Gastroesophageal sphincter (tissue), 4 donors: ENCODE data around the gene RAB7A. TPM values are rescaled to one million over a fixed set of nuclear protein-coding genes. Genes with fewer than 3 reads are reported as not detected.
"Not testable (repeated sequence)": the region's sequence is repeated elsewhere in the genome, so short reads cannot be mapped to it uniquely, and the experiment has no call there.

Experiments
- ATAC-seq: fragments of 150-250 bp; one replicate; pipeline ENCODE4 v1.9.1; 2016; ENCODE audit warnings: mild to moderate bottlenecking, moderate library complexity
- H3K27ac ChIP-seq, 4 donors: fragments of 200-600 bp; sonication (generic) in 3 of 4; 1 replicate in 3 of 4; 2 replicates in 1 of 4; pipeline ENCODE4 v1.5.1; 2016 to 2019
- H3K27me3 ChIP-seq: fragments of 200-600 bp; sonication (generic); one replicate; pipeline ENCODE4 v1.5.1; 2019
- H3K36me3 ChIP-seq, 2 donors: fragments of 200-600 bp; sonication (generic); one replicate each; pipeline ENCODE4 v1.5.1; 2019; ENCODE audit warnings: control low read depth in 1 of 2
- H3K4me1 ChIP-seq, 3 donors: fragments of 200-600 bp; sonication (generic); 1 replicate in 2 of 3; 2 replicates in 1 of 3; pipeline ENCODE4 v1.5.1; 2016 to 2019; ENCODE audit warnings: control low read depth in 2 of 3
- H3K4me3 ChIP-seq, 2 donors: fragments of 200-600 bp; sonication (generic); one replicate each; pipeline ENCODE4 v1.5.1; 2019; ENCODE audit warnings: mild to moderate bottlenecking in 1 of 2, moderate library complexity in 1 of 2
- H3K9me3 ChIP-seq, 3 donors: fragments of 200-600 bp; sonication (generic); one replicate each; pipeline ENCODE4 v1.5.1; 2017 to 2019; ENCODE audit warnings: control low read depth in 2 of 3
- EP300 ChIP-seq: sonication (generic); formaldehyde crosslinking; IDR thresholded peaks from one replicate; pipeline ENCODE4 v1.6.1; 2017; ENCODE audit warnings: antibody characterized with exemption, mild to moderate bottlenecking
- POLR2A ChIP-seq, 2 donors: fragments of 450-650 bp; IDR thresholded peaks; one replicate each; pipeline ENCODE4 v1.6.1; 2017; ENCODE audit warnings: antibody characterized with exemption in 2 of 2, mild to moderate bottlenecking in 2 of 2, moderate library complexity in 1 of 2
- POLR2AphosphoS5 ChIP-seq: sonication (generic); formaldehyde crosslinking; IDR thresholded peaks from one replicate; pipeline ENCODE4 v1.6.1; 2017; ENCODE audit warnings: antibody characterized with exemption
- WGBS, 2 donors: methylation state at CpG; one replicate each; pipeline ENCODE4 v1.1.5; 2018; ENCODE audit warnings: low coverage in 1 of 2; 5-methylcytosine and 5-hydroxymethylcytosine counted together
- total RNA-seq, 4 donors: library from RNA; depleted of rRNA; stranded (reverse); fragments of >200 nt; gene quantifications; one replicate each; pipeline ENCODE4 v1.1.0, GENCODE V29; 2016
- TF ChIP-seq, protein P1 (sequence below), 4 experiments: fragments of 200-600 bp in 2 of 4; fragments of 450-650 bp in 2 of 4; sonication (generic) in 1 of 4; IDR thresholded peaks; one replicate each; pipeline ENCODE4 v1.5.1; 2017 to 2019; ENCODE audit warnings: antibody characterized with exemption in 4 of 4, mild to moderate bottlenecking in 2 of 4, moderate library complexity in 2 of 4

RAB7A gene
- total RNA-seq, 4 donors from 2014 or later = 77.9 to 109 (median 87.2) TPM

DNA sequence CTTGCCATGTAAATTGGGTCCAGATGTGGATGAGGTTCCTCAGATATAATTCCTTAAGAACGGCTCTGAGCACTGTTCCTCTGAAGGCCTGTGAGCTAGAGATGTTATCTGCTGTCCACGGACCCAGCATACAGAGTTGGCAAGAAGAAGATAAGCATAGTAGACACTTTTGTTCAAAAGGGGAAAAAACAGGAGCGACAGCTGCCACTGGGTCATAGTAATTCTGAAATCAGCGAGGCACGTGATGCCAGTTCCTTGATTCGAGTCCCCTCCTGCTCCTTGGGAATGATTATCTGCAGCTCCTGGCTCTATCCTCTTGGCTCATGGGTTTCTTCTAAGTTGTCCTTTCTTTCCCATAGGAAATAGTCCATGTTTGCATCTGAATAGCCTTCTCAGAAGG, 2.5 kb upstream of the RAB7A start:
- H3K36me3 ChIP-seq = no peaks in the 10 kb centered on the region
- TF ChIP-seq POLR2A (IDR thresholded peaks at IDR 0.05) (no peak), EP300 (no peak), POLR2AphosphoS5 (no peak)
- TF ChIP-seq, protein P1, sequence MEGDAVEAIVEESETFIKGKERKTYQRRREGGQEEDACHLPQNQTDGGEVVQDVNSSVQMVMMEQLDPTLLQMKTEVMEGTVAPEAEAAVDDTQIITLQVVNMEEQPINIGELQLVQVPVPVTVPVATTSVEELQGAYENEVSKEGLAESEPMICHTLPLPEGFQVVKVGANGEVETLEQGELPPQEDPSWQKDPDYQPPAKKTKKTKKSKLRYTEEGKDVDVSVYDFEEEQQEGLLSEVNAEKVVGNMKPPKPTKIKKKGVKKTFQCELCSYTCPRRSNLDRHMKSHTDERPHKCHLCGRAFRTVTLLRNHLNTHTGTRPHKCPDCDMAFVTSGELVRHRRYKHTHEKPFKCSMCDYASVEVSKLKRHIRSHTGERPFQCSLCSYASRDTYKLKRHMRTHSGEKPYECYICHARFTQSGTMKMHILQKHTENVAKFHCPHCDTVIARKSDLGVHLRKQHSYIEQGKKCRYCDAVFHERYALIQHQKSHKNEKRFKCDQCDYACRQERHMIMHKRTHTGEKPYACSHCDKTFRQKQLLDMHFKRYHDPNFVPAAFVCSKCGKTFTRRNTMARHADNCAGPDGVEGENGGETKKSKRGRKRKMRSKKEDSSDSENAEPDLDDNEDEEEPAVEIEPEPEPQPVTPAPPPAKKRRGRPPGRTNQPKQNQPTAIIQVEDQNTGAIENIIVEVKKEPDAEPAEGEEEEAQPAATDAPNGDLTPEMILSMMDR (IDR thresholded peaks at IDR 0.05) = no peak
- H3K27me3 ChIP-seq = no peaks in the 10 kb centered on the region
- ATAC-seq = no peak
- no peaks in the 10 kb centered on the region for H3K9me3 ChIP-seq
- no peak overlapping the region for H3K4me3 ChIP-seq
- H3K4me1 ChIP-seq = peaks cover 3 to 22% (median 9%) of the 10 kb centered on the region in 3 donors
- 87 to 92% methylated on average over 5 to 6 of the region's 6 CpGs for WGBS, 2 donors
- no peak overlapping the region for H3K27ac ChIP-seq

DNA sequence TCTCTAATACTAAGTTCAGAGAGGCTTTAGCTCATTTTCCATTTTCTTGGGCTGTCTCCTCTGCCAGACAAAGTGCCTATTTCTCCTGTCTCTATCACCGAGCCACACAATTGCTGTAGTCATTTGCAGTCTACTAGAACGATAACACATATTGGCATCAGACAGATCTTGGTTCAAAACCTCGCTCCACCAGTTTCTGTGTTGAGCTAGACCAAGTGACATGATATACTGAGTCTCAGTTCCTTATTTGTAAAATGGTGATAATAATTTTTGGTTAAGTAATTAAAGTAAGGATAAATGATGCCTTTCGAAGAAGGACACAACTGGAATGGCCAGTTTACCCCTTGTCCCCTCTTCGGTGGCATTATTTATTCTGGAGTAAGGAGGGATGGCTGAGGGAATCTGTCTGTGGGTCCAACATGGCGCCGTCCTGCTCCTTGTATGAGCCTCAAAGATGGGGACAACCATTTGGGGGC, 398 bp upstream of the RAB7A start:
- Histone ChIP-seq H3K4me3 (peak overlapping the region in 1 of 2 donors; percentile 91), H3K27me3 (no peaks in the 10 kb centered on the region), H3K27ac (peak overlapping the region; percentile 95 to 99 (median 96)), H3K36me3 (no peaks in the 10 kb centered on the region), H3K4me1 (peaks cover 3 to 43% (median 13%) of the 10 kb centered on the region in 3 donors), H3K9me3 (no peaks in the 10 kb centered on the region)
- WGBS, 2 donors = 51 to 57% methylated on average over 6 to 7 of the region's 7 CpGs
- no peak for ATAC-seq
- no peak for TF ChIP-seq EP300
- TF ChIP-seq, protein P1 (IDR thresholded peaks at IDR 0.05) = peak in 1 of 4 experiments; percentile 19

DNA sequence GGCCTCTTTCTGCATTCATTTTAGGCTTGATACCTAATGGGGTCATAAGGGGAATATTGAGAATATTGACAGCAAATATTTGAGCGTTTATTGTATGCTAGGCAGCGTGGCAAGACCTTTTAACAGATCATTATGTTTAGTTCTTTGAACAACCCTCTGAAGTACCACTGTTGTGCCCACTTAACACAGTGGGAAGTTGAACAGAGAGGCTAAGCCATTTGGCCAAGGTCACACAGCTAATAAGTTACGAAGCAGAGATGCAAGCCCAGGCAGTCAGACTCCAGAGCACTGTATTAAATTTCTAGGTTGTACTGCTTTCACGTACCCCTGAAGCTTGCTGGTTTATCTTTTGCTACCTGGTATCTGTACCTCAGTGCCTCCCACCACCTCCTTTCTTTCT, 1.1 kb downstream of the RAB7A start:
- peaks cover 3 to 57% (median 20%) of the 10 kb centered on the region in 3 donors for H3K4me1 ChIP-seq
- H3K36me3 ChIP-seq = no peaks in the 10 kb centered on the region
- H3K27ac ChIP-seq = peak overlapping the region; percentile 8 to 99 (median 95)
- no peak for ATAC-seq
- H3K9me3 ChIP-seq = no peaks in the 10 kb centered on the region
- TF ChIP-seq POLR2A (IDR thresholded peaks at IDR 0.05) (no peak), EP300 (no peak), POLR2AphosphoS5 (no peak)
- TF ChIP-seq, protein P1 (IDR thresholded peaks at IDR 0.05) = no peak
- H3K27me3 ChIP-seq = no peaks in the 10 kb centered on the region
- H3K4me3 ChIP-seq = peak overlapping the region; percentile 91 to 94
- WGBS, 2 donors = 8 to 10% methylated on average over 4 of the region's 4 CpGs

DNA sequence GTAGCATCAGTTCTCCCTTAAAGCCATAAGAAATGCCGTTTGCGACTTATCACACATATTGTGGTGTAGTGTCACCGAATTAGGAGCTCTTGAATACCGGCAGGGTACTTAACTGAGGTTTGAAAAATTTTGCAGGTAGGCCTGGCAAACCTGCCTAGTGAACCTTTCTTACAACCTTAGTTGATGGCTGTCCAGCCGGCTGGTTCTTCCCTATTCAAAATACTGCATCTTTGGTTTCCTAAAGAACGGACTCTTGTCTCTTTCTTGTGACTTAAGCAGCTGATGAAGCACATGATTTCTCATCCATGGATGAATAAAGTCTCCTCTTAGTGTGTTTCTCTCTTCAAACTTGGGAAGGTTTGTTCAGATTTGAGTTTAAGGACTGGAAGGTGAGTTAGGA, 1.5 kb downstream of the RAB7A start:
- peaks cover 3 to 62% (median 22%) of the 10 kb centered on the region in 3 donors for H3K4me1 ChIP-seq
- 22 to 34% methylated on average over 6 of the region's 6 CpGs for WGBS, 2 donors
- H3K4me3 ChIP-seq = peak overlapping the region; percentile 91 to 94
- peak overlapping the region; percentile 8 to 99 (median 95) for H3K27ac ChIP-seq
- ATAC-seq = no peak
- H3K36me3 ChIP-seq = no peaks in the 10 kb centered on the region
- TF ChIP-seq POLR2A (IDR thresholded peaks at IDR 0.05) = no peak
- H3K9me3 ChIP-seq = no peaks in the 10 kb centered on the region
- no peaks in the 10 kb centered on the region for H3K27me3 ChIP-seq

DNA sequence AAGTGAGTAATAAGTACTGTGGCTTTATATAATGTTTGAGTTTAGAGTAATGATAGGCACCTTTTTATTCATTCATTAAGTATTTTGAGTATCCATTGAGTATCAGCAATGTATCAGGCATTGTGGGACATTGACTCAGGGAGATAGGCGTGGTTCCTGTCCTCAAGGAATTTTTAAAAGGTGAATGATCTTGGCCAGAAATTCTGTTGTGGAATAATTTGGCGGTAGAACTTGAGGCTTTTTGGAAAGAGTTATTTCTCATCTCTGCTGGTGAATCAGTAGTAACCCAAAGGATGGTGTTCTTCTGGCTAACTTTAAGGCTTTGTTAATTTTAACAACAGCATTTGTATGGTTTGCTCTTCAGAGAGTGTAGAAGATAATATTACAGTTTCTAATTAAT, 2.0 kb downstream of the RAB7A start:
- no peak for ATAC-seq
- 30 to 37% methylated on average over 2 of the region's 2 CpGs for WGBS, 2 donors
- Histone ChIP-seq H3K9me3 (no peaks in the 10 kb centered on the region), H3K27ac (peak overlapping the region in 2 of 4 donors; percentile 95 to 99), H3K4me3 (peak overlapping the region; percentile 91 to 94), H3K36me3 (no peaks in the 10 kb centered on the region), H3K4me1 (peaks cover 5 to 67% (median 27%) of the 10 kb centered on the region in 3 donors), H3K27me3 (no peaks in the 10 kb centered on the region)
- TF ChIP-seq POLR2A (IDR thresholded peaks at IDR 0.05) = no peak
- TF ChIP-seq EP300 = no peak
- TF ChIP-seq, protein P1 (IDR thresholded peaks at IDR 0.05) = no peak
- no peak for TF ChIP-seq POLR2AphosphoS5

DNA sequence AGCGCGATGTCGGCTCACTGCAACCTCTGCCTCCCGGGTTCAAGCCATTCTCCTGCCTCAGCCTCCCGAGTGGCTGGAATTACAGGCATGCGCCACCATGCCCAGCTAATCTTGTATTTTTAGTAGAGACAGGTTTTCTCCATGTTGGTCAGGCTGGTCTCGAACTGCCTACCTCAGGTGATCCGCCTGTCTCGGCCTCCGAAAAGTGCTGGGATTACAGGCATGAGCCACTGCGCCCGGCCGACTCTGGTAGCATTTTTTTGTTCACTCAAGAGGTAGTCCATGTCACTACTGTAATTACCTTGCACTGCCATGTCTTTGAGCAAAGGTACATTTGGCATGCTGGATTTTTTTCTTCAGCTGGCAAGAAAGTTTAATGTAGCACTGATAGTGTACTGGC, 2.5 kb downstream of the RAB7A start:
- not testable (repeated sequence) for H3K9me3 ChIP-seq, ATAC-seq, H3K36me3 ChIP-seq, H3K27me3 ChIP-seq
- Histone ChIP-seq H3K27ac (peak overlapping the region in 3 of 4 donors; percentile 32 to 95 (median 45)), H3K4me1 (peaks cover 8 to 72% (median 31%) of the 10 kb centered on the region in 3 donors), H3K4me3 (peak overlapping the region in 1 of 2 donors; percentile 91)
- 89 to 100% methylated on average over 1 to 9 of the region's 13 CpGs for WGBS, 2 donors
